HG02884 (cell line): ENCODE data around the gene ZDHHC11B.
"Not testable (repeated sequence)": the region's sequence is repeated elsewhere in the genome, so short reads cannot be mapped to it uniquely, and the experiment has no call there.

Experiments used
- ATAC-seq: cut with Tn5 transposase; IDR thresholded peaks from one replicate; pipeline ENCODE4 v1.9.1; 2021; ENCODE audit warnings: mild to moderate bottlenecking, moderate library complexity; ENCODE audit not compliant: unreplicated experiment

The ZDHHC11B gene

GRCh38 chr5:754143-754632 lies 30.3 kb downstream of the ZDHHC11B start:
- not testable (repeated sequence) for ATAC-seq

DNA sequence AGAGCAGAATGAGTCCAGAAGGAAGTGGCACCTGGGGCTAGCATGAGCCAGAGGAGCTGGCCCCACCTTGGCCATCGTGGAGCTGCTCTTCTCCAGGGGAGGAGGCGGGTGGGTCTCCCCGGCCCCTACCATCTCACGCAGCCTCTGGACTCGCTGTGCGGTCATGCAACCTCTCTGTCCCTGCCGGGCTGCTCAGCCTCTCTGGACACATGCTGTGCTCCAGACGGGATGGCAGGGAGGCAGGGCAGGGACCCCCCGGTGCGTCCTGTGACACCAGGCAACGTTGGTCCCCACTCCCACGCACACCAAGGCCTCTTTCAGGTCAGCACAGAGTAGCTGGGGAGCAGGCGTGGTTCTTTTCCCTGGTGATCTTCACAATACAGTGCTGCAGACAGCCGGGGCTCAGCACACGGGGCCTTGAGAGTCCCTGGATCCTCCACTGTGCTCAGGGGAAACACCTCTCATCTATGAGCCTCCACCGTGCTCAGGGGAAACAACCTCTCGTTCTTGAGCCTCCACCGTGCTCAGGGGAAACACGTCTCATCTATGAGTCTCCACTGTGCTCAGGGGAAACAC lies 30.9 kb downstream of the ZDHHC11B start:
- not testable (repeated sequence) for ATAC-seq

DNA sequence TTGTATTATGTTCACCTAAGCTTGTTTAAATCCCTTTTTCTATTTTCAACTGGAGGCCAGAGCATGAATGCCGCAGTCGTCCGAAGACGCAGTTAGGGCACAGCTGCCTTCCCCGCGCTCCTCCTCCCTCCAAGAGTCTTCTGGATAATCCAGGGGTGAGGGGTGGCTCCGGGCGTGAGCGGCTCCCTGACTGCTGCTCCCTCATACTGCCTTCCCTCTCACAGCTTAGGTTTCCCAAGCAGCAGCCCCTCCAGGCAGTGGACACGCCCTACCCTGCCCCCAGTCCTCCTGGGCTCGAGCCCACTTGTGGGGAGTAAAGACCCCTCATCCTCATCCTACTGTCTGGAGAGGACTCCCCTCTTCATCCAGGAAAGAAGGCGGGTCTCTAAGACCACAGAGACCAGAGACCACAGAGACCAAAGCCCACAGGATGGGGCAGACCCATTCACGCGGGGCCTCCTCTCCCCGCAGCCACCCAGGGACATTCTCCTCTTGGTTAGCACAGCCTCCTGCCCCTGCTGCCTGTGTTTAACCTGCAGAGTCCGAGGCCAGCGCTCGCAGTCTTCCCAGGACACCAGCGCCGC lies 31.9 kb downstream of the ZDHHC11B start:
- not testable (repeated sequence) for ATAC-seq

DNA sequence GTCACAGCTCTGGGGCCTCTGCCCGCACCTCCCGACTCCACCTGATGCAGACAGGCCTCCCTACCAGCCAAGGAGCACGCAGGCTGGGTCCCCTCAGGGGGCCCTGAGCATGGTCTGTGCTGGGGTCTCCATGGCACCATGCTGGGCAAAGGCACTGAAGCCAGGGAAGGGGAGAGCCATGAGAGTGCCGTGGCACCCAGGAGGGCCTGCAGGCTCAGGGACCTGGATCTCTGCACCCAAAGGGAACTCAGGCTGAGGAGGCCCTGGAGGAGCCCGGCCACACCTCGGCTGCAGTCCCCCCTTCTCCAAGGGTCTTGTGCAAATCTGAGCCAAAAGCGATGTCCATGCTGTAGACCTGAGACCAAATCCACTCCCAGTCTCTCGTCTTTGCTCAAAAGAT lies 32.5 kb downstream of the ZDHHC11B start:
- ATAC-seq = not testable (repeated sequence)

DNA sequence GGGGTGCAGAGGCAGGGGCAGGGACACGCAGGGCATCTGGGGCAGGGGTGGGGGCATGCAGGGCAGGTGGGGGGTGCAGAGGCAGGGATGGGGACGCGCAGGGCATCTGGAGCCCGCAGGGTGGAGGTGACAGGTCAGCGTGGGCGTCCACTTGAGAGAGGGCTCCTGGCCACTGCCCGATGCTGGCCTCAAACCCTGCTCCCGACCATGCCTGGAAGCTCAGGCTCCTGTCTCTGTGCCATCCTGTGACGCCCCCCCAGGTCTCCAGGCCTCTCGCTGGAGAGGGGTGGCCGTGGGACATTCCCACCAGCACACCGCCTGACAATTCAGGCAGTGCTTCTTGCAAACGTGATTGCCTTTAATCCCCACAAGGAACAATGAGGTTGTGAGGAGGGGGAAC lies 33.0 kb downstream of the ZDHHC11B start:
- ATAC-seq = no peak

DNA sequence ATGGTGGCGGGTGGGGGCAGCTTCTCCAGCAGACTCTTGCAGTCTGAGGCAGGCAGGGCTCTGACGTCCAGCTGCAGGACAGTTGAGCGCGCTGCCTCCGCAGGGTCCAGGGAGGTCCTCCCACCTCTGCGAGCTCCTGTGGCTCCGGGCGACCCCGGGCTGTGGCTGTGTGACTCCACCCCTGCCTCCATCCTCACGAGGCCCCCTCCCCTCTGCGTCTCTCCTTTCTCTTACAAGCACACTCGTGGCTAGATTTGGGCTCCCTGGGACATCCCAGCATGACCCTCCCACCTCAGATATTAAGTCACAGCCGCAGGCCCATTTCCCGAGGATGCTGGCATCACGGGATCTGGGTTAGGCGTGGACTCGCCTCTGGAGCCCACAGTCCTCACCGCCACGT lies 34.3 kb downstream of the ZDHHC11B start:
- ATAC-seq = not testable (repeated sequence)

DNA sequence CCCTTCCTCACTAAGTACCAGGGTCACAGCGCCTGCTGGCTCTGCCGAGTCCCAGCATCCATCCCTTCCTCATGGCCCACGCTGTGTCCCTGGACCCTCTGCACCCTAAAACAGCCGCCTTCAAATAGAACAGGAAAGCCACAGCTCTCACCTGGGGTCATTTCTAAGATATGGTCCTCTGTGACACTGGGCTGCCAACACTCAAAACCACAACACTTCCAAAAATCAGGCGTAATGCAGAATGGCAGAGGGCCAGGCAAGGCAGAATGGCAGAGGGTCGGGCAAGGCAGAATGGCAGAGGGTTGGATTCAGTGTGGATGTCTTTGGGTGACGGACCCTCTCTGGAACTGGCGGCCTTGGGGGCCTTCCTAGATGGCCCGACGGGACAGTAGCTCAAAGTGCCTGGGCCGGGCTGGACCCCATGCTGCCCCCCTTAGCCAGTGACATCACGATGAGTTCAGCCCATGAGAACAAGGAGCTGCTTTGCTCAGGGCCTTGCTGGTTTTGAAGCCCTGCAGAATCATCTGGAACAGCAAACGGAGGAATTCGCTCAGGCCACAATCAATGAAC lies 35.3 kb downstream of the ZDHHC11B start:
- ATAC-seq = no peak

DNA sequence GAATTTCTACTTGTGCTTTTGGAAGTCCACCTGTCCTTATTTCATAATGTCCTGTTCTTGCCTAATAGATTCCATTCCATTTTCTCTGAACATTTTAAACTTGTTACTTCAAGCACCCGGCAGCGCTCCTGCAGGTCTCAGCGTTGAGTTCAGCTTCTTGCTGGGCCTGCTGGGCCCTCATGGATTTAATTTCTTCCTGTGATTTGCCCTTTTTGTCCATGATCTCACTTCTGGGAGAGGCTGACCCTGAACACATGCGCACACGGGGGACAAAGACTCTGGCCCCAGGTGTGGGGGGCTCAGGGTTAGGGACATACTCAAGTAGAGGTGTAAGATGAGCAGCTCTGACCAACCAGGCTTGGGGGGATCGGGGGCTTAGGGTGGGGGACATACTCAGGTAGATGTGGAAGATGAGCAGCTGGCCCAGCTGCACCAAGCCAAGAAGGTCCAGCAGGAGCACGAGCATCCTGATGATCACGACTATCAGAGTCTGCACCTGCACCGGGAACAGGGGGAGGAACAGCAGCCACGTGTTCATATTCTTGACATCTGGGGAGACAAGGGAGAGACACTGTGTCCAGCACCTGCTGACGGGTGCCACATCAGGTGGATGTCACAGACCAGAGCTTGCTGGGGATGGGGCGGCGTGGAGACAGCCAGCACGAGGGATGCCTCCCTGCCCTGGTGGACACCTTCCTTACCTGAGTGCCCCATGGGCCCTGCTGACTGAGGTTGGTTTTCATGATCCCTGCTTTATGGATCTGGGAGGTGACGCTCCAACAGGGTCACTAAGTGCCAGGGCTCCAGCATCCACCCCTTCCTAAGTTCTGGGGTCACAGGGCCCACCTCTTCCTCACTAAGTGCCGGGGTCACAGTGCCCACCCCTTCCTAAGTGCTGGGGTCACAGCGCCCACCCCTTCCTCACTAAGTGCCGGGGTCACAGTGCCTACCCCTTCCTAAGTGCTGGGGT lies 36.2 kb downstream of the ZDHHC11B start:
- not testable (repeated sequence) for ATAC-seq

DNA sequence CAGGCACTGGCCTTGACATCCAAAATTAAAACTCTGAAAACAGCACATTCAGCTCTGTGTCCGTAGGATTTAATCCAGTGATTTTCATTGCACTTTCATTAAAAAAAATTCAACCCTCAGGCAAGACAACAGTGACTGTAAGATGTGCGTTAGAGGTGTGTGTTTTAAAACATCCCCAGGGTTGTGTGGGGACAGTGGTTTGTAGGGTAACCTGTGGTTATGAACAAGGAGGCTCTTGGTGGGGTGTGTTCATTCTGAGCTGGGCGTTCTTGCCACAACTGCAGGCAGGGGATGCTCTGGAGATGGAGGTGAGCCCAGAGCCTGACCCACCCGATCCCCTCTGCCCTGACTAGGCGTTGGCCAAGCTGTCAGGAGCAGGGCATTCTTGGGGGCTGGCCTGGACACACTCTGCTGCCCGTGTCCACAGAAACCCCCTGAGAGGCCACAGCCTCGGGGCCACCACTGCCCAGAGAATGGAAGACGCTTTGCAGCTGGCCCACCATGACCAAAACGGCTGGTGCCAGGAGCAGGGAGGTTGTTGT lies 37.2 kb downstream of the ZDHHC11B start:
- not testable (repeated sequence) for ATAC-seq

GRCh38 chr5:746258-746761 lies 38.2 kb downstream of the ZDHHC11B start:
- ATAC-seq = no peak

DNA sequence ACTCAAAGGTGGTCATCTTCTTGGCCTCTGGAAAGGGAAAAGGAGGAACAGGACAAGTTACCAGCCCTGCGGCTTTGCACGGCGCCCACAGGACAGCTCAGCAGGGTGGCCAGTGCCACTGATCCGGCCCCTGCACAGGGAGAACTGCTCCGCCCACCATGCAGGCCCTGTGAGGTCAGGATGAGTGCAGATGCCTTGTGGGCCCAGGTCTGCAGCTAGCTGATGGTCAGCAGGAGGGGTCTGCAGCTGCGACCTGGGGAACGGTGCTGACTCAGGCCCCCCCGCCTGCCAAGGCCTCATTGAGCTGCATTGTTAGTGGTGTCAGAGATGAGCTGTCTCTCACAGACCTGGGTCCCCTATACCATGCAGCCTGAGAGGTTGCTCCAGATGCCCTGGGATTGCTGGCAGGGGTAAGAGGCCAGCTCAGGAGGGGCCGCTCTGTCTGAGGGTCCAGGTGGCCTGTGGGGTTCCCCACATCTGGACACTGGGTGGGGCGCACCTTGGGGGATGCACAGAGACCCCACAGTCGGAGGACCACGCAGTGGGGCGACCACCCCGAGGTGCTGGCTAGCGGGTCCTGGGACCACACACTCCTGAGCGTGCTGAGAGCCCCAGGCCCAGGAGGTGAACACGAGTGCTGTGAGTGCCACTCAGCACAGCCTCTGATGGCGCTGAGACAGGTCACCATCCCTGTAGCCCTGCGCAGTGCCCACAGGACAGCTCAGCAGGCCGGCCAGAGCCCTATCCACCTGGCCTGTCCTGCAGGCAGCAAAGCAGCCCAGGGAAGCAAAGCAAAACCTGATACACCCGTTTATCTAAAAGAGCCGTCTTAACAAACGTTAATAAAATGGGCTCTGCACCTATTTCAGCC lies 39.0 kb downstream of the ZDHHC11B start:
- ATAC-seq = not testable (repeated sequence)

DNA sequence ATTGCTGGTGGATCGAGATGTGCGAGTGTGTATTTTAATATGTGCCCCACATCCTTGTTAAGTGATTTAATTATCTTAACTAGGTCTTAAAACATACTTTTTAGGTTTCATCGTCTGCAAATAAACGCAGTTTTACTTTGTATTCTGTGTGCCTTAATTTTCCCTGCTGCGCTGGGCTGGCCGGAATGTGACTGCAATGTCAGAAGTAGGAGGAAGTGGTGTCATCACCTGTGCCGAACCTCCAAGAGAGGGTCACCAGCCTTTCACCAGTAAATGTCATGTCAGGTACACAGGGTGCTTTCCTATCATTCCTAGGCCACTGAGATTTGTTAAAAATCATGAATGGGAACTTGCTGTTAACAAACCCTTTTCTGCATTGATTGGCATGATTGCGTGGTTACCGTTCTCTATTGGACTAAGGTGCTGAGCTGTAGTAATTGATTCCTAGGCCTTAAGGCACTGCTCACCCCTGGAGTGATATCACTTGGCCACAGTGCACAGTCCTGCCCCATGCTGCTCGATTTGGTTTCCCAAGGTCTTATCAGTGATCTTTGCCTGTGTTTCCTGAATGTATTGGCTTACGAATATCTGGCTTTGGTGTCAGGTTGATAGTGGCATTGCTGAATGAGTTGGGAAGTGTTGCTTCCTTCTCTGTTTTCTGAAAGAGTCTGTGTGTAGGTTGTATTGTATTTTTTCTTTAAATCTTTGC lies 40.7 kb downstream of the ZDHHC11B start:
- not testable (repeated sequence) for ATAC-seq

DNA sequence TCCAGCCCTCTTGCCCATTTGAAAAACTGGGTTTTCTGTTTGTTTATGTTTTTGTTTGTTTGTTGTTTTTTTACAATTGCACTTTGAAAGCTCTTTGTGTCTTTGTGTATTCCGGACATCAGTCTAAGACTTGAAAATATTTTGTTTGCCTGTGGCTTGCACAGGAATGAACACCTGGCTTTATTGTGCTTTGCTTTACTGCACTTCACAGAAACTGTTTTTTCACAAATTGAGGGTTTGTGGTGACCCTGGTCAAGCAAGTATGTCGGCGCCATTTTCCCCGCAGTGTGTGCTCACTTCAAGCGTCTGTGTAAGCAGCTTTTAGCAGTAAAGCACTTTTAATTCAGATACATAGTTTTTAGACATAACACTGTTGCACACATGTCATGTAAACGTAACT lies 42.3 kb downstream of the ZDHHC11B start:
- not testable (repeated sequence) for ATAC-seq

DNA sequence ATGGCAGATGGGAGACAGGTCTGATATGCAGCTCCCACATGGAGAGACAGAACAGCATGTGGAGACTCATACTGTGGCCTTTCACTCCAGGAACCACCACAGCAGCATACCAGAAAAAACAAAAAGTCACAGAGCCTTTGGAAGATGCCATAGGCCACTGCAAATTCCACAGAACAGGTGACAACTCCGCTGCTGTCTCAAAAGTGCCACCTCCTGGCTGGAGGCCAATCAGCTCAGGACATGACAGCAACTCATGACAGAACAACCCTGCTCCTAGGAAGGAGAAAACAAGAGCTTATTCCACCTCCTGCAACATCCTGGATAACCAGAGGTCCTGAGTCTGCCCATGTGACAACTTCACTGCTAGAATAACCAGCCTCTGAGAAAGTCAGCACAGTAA lies 50.4 kb downstream of the ZDHHC11B start:
- ATAC-seq = not testable (repeated sequence)

- ATAC-seq = not testable (repeated sequence)
Measured at GRCh38 chr5:732754-733454, 51.6 kb downstream of the ZDHHC11B start.

GRCh38 chr5:729225-729624 lies 55.3 kb downstream of the ZDHHC11B start:
- ATAC-seq = not testable (repeated sequence)

- ATAC-seq = not testable (repeated sequence)
Measured at GRCh38 chr5:727087-727486, 57.4 kb downstream of the ZDHHC11B start.

DNA sequence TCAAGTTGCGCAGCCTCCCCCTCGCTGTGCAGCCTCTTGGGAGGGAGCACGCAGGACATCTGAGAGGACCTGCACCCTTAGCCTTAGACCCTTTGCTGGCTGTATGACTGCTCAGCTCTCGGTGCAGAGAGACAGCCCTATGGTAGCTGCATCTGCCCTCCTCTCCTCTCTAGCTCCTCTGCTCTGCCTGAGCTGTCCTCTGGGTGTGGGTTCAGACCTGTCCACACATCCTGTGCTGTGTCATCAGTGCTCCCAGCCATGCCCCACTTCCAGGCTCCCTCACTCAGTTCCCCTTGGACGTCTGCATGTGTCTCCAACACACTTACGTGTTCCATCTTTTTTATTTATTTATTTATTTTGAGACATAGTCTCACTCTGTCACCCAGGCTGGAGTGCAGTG lies 60.7 kb downstream of the ZDHHC11B start:
- not testable (repeated sequence) for ATAC-seq
